Lower leg skin (tissue), 4 donors: ENCODE results near the gene MYF5. TPM values are rescaled to one million over a fixed set of nuclear protein-coding genes. Genes with fewer than 3 reads are reported as not detected.

Source experiments
- DNase-seq, 2 donors: peaks; one replicate each; pipeline ENCODE4 v3.0.0-alpha.2; 2019; ENCODE audit warnings: low spot score in 2 of 2
- H3K4me3 ChIP-seq: fragments of 200-600 bp; sonication (generic); 2 replicates; pipeline ENCODE4 v1.5.1; 2017; ENCODE audit warnings: mild to moderate bottlenecking, low read depth; ENCODE audit not compliant: poor library complexity, severe bottlenecking
- POLR2A ChIP-seq, 2 donors: fragments of 450-650 bp; IDR thresholded peaks; one replicate each; pipeline ENCODE4 v1.6.1; 2016 to 2017; ENCODE audit warnings: antibody characterized with exemption in 2 of 2, mild to moderate bottlenecking in 1 of 2, moderate library complexity in 1 of 2
- WGBS, 2 donors: methylation state at CpG; one replicate each; pipeline ENCODE4 v1.1.5; 2018; 5-methylcytosine and 5-hydroxymethylcytosine counted together
- intact Hi-C: fragments of 100-400 bp; cut with DNase I; formaldehyde crosslinking; loops from one replicate; pipeline ENCODE4 v1.15.0; 2023; ENCODE audit warnings: low total_unique reads
- total RNA-seq, 4 donors: library from RNA; depleted of rRNA; stranded (reverse); fragments of >200 nt; gene quantifications; one replicate each; pipeline ENCODE4 v1.1.0, GENCODE V29; 2016
- TF ChIP-seq, protein P1 (sequence below), 3 donors: fragments of 450-650 bp; IDR thresholded peaks; one replicate each; pipeline ENCODE4 v1.5.1; 2016; ENCODE audit warnings: antibody characterized with exemption in 3 of 3, mild to moderate bottlenecking in 3 of 3, moderate library complexity in 2 of 3

The MYF5 gene
- total RNA-seq, 4 donors from 2014 or later: not detected

DNA sequence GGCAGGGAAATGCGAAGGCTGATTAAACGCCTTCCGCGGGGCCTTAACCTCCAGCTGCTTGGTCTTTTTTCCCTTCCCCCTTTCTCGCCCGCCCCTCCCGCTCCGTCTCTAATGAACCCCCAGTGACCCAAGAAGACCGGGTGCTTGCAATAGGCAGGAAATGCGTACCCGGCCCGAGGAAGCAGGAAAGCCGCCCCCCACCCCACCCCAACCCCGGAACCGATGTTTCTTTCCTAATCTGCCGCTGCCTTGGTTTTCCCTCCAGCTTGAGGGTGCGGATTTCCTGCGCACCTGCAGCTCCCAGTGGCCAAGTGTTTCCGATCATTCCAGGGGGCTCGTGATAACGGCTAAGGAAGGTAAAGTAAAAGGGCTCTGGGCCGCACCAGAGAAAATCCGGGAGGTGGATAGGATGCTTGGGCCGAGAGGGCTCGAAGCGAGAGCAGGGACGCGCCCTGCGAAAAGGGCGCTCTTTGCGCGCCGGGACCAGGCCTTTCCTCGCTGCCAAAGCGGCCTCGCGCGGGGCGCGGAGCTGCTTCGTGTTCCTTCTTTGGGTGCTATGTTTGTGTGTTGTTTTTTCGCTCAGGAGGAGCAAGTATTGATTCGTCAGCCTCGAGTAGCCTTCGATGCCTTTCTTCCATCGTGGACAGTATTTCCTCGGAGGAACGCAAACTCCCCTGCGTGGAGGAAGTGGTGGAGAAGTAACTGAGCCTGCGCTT, 8.3 kb upstream of the MYF5 start:
- DNase-seq: no peak
- TF ChIP-seq, protein P1, sequence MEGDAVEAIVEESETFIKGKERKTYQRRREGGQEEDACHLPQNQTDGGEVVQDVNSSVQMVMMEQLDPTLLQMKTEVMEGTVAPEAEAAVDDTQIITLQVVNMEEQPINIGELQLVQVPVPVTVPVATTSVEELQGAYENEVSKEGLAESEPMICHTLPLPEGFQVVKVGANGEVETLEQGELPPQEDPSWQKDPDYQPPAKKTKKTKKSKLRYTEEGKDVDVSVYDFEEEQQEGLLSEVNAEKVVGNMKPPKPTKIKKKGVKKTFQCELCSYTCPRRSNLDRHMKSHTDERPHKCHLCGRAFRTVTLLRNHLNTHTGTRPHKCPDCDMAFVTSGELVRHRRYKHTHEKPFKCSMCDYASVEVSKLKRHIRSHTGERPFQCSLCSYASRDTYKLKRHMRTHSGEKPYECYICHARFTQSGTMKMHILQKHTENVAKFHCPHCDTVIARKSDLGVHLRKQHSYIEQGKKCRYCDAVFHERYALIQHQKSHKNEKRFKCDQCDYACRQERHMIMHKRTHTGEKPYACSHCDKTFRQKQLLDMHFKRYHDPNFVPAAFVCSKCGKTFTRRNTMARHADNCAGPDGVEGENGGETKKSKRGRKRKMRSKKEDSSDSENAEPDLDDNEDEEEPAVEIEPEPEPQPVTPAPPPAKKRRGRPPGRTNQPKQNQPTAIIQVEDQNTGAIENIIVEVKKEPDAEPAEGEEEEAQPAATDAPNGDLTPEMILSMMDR (IDR thresholded peaks at IDR 0.05): no peak
- TF ChIP-seq POLR2A (IDR thresholded peaks at IDR 0.05): no peak
- 24 to 25% methylated on average over 50 of the region's 50 CpGs for WGBS, 2 donors
- H3K4me3 ChIP-seq: no peak overlapping the region
- intact Hi-C loops: no loop called here

DNA sequence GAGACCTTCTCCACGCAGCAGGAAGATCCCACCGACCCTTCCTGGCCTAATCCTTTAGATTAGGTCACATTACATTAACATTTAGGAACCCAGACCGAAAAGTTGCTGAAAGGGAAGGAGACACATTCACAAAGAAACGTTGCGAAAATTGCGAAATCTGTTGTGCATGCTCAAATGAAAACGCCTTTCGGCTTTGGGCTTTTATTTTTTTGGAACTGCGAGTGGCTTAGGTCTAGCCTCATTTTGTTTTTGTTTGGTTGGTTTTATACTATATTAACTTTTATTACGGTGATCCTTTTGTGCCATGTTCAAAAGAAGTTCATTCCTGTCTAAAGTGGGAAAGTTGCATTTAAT, 7.8 kb upstream of the MYF5 start:
- H3K4me3 ChIP-seq: no peak overlapping the region
- intact Hi-C loops: no loop called here
- 68 to 69% methylated on average over 10 of the region's 10 CpGs for WGBS, 2 donors
- TF ChIP-seq POLR2A (IDR thresholded peaks at IDR 0.05): no peak
- TF ChIP-seq, protein P1 (IDR thresholded peaks at IDR 0.05): no peak
- no peak for DNase-seq

DNA sequence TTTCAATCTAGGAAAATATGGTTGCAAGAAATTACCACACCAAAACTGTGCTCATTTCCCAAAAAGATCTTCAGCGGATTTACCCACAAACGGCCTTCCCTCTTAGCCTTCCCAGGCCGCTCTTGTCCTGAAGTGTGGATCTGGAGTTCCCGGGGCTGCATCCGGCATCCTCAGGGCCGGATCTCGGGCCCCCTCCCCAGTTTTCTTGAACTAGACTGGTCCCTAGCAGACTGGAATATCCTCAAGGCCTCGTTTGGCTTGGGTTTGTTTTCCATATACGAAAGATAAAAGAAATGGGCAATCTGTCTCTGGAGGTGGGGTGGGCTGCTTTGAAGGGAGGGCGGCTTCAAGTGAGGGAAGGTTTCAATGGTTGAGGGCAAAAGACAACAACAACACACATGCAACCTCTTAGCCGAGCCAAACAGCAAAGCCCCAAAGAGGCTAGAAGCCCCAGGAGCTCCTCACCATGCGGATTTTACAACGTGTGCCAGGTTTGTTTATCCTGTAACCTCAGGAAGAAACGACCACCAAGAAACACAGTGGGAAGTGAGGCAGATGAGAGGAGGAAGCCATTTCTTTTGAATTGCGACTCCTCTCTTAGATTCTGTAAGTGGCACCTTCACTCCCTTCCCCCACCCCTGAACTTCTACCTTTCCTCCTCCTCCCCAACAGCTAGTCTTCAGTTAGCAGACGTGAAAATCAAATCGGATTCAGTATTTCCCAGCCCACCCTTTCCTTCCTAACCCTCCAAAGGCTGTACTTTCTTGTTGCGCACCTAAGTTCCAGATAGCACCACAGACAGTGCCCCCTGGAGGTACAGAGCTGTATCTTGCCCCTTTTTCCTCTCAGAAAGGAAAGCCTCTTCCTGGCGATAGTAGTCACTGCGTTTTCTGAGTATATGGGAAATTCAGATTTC, 6.6 kb upstream of the MYF5 start:
- no peak overlapping the region for H3K4me3 ChIP-seq
- 82 to 85% methylated on average over 20 of the region's 20 CpGs for WGBS, 2 donors
- no peak for TF ChIP-seq POLR2A (IDR thresholded peaks at IDR 0.05)
- TF ChIP-seq, protein P1 (IDR thresholded peaks at IDR 0.05): no peak
- intact Hi-C loops: no loop called here
- no peak for DNase-seq

DNA sequence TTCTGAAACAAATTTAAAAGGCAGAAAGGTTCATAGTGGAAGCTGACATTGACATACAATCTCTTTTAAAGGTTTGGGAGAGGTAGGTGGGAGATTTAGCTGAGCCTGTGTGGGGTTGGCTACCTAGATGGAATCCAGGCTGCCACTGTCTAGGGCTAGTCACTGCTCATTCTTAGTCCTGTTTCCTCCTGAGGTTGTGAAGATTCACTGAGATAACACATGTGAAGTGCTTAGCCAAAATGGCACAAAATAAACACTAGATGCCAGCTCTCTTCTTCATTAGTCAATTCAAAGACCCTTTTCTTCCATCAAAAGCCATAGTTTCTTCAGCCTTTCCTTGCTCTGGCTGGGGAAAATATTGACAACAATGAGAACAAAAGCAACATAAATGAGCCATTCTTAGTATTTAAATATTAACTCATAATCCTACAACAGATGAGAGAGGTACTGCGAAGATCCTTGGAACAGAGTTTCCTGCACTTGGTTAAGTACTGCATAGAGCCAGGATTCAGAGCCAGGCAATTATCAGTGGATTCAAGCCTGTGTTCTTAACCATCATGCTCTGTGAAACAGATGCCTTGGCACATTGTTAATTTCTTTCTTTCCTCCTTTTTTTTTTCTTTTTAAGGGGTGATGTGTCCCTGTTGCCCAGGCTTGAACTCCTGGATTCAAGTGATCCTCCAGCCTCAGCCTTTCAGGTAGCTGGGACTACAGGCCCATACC, 5.8 kb upstream of the MYF5 start:
- WGBS, 2 donors: 68 to 71% methylated on average over 1 of the region's 1 CpG
- TF ChIP-seq, protein P1 (IDR thresholded peaks at IDR 0.05): no peak
- TF ChIP-seq POLR2A (IDR thresholded peaks at IDR 0.05): no peak
- DNase-seq: no peak
- no peak overlapping the region for H3K4me3 ChIP-seq
- intact Hi-C loops: no loop called here

DNA sequence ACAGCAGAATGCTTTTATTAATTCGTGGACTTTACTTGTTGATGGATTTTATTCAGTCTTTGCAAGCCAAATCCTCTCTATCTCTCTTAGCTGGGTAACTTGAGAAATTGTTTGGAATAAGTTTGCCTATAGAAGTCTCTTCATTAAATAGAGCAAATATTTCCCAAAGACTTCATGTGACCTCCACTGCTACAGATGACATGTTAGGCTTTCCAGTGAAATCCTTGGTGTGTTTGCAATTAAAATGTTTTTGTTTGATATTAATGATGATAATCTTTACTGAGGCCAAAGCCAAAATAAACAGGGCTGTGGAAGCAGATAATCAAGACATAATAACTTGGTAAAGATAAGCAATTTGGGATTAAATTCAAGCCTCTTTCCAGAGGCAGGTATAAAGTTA, 4.8 kb upstream of the MYF5 start:
- no peak for DNase-seq
- TF ChIP-seq, protein P1 (IDR thresholded peaks at IDR 0.05): no peak
- no peak for TF ChIP-seq POLR2A (IDR thresholded peaks at IDR 0.05)
- no peak overlapping the region for H3K4me3 ChIP-seq
- WGBS, 2 donors: 69 to 74% methylated on average over 1 of the region's 1 CpG
- intact Hi-C loops: no loop called here
